Activated CD4-positive, alpha-beta T cell treated with anti-CD3 and anti-CD28 coated beads, Interleukin-2, Interleukin-6, amounts not matched to agents 100 ng/mL and 50 ng/mL, durations not matched to agents 16 hours and 8 hours (primary cell): ENCODE results near the gene CALML5.

ENCODE experiments used
- DNase-seq: peaks from one replicate; pipeline ENCODE4 v3.0.0-alpha.2; 2020

CALML5 gene, protein sequence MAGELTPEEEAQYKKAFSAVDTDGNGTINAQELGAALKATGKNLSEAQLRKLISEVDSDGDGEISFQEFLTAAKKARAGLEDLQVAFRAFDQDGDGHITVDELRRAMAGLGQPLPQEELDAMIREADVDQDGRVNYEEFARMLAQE

GRCh38 chr10:5499493-5500140 lies at the start of gene CALML5:
CALML5 (minus strand) TSS chr10:5499570; CDS start chr10:5499438, 132 bp downstream.
- DNase-seq = no peak

DNA sequence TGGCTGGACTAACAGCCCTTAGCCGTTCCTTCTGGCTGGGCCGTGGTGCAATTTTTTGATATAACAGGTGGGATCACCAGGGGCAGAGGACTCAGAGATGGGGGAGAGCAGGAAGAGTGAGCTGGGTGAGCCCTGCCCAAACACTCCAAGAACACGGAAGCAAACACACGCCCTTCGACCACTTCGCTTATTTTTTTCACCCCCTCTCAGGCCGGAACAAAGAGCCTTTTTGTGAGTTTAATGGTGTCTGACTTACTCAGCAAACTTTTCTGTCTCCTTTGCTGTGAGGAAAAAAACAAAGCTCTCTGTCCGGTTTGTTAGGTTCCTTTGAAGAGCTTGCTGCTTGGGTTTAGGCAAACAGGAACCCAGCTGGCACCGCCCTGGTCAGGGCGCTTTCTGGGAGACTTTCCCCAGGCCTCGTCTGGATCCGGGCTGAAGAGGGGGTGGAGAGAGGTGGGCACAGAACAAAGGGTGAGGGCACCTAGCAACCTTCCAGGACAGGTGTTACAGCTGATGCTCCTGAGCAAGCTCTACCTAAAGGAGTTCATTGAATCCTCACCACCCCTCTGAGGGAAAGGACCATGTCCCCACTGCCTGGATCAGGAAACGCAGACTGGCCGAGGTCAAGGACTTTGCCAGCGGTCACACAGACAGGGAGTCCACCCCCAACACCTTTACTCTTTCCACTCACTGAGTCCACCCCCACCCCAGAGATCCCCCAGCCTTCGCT lies 48.7 kb upstream of the CALML5 start:
- no peak for DNase-seq

- no peak for DNase-seq
These were observed 48.2 kb upstream of the CALML5 start for GRCh38 chr10:5547681-5547930.

DNA sequence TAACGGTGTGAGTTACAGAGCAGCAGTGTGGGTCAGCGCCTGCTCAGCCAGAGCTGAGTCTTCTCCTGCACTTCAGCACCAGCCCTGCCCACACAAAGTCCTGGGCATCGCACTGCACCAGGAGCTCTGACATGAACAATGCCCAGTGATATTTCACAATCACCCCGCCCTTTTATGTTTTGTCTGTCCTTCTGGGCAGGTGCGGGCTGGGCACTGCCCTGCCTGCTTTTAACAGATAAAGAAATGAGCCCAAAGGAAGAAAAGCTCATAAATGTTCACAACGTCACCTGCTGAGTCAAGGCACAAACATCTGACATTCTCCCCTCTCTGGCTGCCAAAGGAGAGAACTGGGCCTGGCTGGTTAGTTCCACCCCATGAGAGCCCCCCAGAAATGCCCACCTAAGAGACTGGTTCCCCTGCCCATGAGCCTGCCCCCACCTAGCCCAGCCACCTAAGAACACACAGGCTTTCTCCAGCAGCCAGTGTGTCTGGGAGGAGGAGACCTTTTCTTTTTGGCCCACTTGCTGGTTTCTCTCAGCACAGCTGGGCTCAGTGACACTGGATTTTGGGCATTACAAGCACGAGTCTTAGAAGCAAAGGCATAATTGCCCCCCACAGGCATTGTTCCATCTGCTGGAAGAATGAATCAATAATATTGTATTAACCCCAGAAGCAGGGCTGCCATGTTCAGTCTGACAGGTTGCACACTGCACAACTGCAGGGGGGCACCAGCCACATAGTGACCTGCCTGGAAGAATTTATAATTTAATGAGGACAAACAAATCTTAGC lies 47.7 kb upstream of the CALML5 start:
- no peak for DNase-seq

GRCh38 chr10:5545778-5546710 lies 46.7 kb upstream of the CALML5 start:
- DNase-seq = no peak

GRCh38 chr10:5545426-5545777 lies 46.0 kb upstream of the CALML5 start:
- DNase-seq = no peak

DNA sequence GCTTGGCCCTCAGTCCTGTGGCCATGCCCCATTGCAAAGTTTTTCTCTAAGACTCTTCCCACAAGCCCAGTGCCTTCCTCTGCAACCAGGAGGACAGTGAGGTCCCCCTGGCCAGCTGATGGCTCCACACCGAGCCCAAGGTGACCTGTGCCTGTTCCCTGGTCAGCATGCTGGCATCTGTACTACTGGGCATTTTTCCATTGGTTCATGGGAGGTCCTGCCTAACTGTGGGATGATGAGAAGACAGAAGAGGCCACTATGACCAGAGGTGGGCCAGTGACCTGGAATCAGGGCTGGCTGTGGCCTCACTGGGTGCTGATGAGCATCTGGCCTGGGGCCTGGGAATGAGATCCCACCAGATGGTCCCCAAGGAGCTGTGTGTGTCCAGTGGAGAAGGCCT lies 45.6 kb upstream of the CALML5 start:
- DNase-seq = no peak

DNA sequence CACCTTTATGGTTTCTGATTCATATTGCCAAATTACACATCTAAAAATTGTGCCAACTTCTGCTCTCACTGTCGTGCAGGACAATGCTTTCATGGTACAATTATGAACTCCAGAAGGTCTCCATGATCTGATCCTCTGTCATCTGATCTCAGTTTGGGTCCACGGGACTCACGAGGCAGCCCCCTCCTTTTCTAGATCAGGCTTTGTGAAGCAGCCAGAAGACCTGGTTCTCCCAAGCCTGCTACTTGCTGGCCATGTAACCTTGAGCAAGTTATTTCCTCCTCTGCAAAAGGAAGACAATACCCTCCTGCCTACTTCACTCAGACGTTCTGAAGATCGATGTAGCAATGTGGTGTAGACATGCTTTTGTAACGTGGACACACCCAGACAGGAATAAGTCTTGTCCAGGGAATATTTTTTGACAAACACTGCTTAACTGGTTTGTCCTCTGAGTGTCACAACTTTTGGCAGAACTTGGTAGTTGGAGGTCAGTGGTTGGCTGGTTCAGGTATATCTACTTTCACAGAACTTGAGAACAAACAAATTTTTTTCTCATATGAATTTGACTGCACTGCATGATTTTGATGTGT lies 44.9 kb upstream of the CALML5 start:
- no peak for DNase-seq

- DNase-seq = no peak
These were observed 44.3 kb upstream of the CALML5 start for GRCh38 chr10:5543623-5544022.

DNA sequence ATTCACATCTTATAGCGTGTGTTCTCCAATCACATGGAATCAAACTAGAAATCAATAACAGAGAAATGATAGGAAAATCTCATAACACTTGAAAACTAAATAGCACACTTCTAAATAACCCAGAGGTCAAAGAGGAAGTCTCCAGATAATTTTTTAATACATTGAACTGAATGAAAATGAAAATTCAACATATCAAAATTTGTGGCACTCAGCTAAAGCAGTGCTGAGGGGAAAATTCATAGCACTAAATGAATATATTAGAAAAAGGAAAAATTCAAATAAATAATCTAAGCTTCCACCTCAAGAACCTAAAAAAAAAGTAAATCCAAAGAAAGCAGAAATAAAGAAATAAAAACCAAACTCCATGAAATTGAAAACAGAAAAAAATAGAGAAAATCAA lies 42.7 kb upstream of the CALML5 start:
- DNase-seq = no peak

GRCh38 chr10:5540891-5541290 lies 41.5 kb upstream of the CALML5 start:
- DNase-seq = no peak

DNA sequence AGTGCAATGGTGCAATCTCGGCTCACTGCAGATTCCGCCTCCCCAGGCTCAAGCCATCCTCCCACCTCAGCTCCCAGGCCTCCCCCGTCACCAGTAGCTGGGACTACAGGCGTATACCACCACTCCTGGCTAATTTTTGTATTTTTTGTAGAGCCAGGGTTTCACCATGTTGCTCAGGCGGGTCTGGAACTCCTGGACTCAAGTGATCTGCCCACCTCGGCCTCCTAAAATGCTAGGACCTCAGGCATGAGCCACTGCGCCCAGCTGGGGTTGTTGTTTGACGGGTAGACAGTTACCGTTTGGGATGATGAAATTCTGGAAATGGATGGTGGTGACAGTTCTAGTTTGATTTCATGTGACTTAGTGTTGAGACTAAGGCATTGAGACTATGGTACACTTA lies 40.7 kb upstream of the CALML5 start:
- no peak for DNase-seq

- DNase-seq = no peak
These were observed 39.7 kb upstream of the CALML5 start for GRCh38 chr10:5538892-5539651.

DNA sequence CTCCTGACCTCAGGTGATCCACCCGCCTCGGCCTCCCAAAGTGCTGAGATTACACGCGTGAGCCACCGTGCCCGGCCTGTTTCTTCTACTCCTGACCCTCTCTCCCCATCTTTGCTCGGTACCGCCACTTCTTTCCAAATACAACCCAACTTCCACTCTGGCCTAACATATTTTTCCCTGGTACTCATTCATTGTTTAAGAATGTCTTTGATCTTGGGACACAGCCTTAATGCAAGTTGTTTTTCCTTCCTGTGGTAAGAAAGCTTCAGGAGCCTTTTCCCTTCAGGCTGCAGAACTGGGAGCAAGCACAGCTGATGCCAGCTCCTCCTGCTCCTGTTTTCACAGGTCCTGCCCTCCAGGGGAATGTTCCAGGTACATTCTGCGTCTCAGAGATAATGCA lies 39.1 kb upstream of the CALML5 start:
- DNase-seq = no peak

DNA sequence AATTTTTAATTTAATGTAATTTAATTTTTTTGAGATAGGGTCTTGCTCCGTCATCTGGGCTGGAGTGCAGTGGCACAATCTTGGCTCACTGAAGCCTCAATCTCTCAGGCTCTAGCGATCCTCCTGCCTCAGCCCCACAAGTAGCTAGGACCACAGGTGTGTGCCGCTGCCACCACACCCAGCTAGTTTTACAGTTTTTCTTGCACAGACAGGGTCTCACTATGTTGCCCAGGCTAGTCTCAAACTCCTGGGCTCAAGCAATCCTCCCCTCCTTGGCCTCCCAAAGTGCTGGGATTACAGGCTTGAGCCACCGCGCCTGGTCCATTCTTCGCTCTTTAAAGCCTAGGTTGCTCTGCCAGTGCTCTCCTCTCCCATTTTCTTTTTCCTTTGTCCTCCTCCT lies 38.3 kb upstream of the CALML5 start:
- no peak for DNase-seq

DNA sequence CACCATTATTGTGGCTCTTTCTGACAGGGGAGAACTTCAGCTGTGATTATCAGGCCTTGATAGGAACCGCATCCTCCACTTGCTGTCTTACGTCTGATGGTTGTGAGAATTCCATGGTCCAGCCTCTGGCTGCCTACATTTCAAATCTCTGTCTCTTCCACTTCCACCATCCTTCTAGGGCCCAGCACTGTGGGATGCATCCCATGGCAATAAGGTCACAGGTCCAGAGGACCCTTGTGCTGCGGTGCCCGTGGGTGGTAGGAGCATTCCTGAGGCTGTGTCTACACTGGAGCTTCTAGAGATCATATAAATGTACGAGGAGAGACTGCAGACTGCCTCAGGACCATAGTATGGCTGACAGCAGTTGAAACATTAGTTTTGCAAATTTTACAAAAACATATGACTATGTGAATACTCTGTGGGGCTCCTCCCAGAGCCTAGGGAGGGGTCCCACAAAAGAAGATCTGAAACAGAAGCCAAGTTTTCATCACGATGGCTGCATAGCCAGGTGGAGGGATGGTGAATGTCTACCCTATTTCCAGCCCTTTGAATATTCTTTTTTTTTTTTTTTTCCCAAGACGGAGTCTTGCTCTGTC lies 37.2 kb upstream of the CALML5 start:
- no peak for DNase-seq

- DNase-seq = no peak
These were observed 35.8 kb upstream of the CALML5 start for GRCh38 chr10:5534880-5535856.

DNA sequence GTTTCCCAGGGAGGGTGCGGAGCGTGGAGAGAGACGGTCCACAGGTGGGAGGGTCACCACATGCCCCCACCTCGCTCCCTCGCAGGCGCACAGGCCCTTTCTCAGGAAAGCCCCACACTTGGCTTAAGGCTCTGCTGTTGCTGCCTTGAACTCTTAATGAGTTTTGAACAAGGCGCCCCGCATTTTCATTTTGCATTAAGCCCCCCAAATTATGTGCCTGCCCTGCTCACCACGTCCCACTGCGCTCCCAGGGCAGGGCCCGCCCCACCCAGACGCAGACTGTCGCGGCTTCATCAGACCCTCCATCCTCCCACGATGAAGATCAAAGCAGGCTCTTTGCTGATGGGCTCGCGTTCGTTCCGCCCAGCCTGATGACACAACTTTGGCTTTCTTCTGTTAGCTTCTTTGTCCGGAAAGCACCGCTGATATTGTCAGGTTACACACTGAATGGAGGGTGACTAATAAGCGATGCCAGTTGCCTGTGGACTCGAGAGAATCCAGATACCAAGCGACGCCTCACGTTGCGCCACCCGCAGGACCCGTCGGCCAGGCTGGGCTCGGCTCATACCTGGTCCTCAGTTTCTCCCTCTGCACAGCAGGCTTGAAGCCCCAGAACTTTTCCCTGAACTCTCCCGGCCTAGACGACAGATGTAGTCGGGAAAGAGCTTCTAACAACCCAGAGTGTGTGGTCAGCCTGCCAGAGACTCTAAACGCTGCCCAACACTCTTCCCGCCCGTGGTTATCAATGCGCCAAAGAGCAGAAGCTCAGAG lies 34.9 kb upstream of the CALML5 start:
- no peak for DNase-seq

- DNase-seq = no peak
These were observed 33.8 kb upstream of the CALML5 start for GRCh38 chr10:5533098-5533731.
